SK-N-MC (cell line): ENCODE data around the gene BRD9.
"Not testable (repeated sequence)": the region's sequence is repeated elsewhere in the genome, so short reads cannot be mapped to it uniquely, and the experiment has no call there.

Experiments
- DNase-seq: peaks from one replicate; pipeline ENCODE4 v3.0.0-alpha.2; 2011; ENCODE audit warnings: low read depth, low spot score
- H3K27ac ChIP-seq: fragments of 200-600 bp; sonication (generic); 2 replicates; pipeline ENCODE4 v1.5.1; 2016; ENCODE audit warnings: mixed run types
- H3K36me3 ChIP-seq: fragments of 200-600 bp; sonication (generic); 2 replicates; pipeline ENCODE4 v1.6.1; 2017; ENCODE audit warnings: antibody characterized with exemption, low read length, mixed read lengths; ENCODE audit not compliant: insufficient read depth
- H3K4me3 ChIP-seq: fragments of 200-600 bp; sonication (generic); 2 replicates; pipeline ENCODE4 v1.5.1; 2016
- H3K9ac ChIP-seq: fragments of 200-600 bp; sonication (generic); 2 replicates; pipeline ENCODE4 v1.8.0; 2017; ENCODE audit warnings: mixed run types, mixed read lengths; ENCODE audit not compliant: insufficient read length
- H3K9me3 ChIP-seq: fragments of 200-600 bp; sonication (generic); 2 replicates; pipeline ENCODE4 v1.6.1; 2017; ENCODE audit warnings: low read depth, mild to moderate bottlenecking, antibody characterized with exemption, low read length, moderate library complexity, mixed read lengths
- EZH2 ChIP-seq: fragments of 200-600 bp; sonication (generic); IDR thresholded peaks from one replicate; pipeline ENCODE4 v1.6.1; 2017; ENCODE audit warnings: antibody characterized with exemption
- FOXP2 ChIP-seq: optimal IDR thresholded peaks from 2 replicates; pipeline ENCODE3; 2011; ENCODE audit warnings: mild to moderate bottlenecking, moderate library complexity; ENCODE audit not compliant: insufficient read depth; ENCODE audit errors: extremely low read length, control extremely low read depth
- POLR2AphosphoS5 ChIP-seq: IDR thresholded peaks from 2 replicates; pipeline ENCODE4 v1.6.1; 2012; ENCODE audit warnings: mild to moderate bottlenecking, low read depth, low read length, borderline replicate concordance

Gene BRD9

DNA sequence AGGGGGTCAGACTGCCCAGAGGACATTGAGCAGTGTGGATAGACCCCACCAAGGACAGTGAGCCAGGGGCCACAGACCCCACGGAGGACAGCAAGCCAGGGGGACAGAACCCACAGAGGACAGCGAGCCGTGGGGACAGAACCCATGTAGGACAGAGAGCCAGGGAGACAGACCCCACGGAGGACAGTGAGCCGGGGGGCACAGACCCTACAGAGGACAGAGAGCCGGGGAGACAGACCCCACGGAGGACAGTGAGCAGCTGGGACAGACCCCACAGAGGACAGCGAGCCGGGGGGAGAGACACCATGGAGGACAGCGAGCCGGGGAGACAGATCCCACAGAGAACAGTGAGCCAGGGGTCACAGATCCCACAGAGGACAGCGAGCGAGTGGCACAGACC lies 38.4 kb downstream of the BRD9 start:
- Histone ChIP-seq H3K9me3 (no peaks in the 10 kb centered on the region), H3K27ac (no peak overlapping the region), H3K36me3 (no peaks in the 10 kb centered on the region), H3K9ac (no peak overlapping the region), H3K4me3 (no peak overlapping the region)
- DNase-seq: no peak
- TF ChIP-seq EZH2: no peak
- TF ChIP-seq FOXP2: no peak
- no peak for TF ChIP-seq POLR2AphosphoS5

- not testable (repeated sequence) for DNase-seq, H3K9me3 ChIP-seq, H3K27ac ChIP-seq, H3K36me3 ChIP-seq, H3K9ac ChIP-seq, H3K4me3 ChIP-seq
Measured at GRCh38 chr5:853416-854090, 39.0 kb downstream of the BRD9 start.

- Histone ChIP-seq H3K9me3 (no peaks in the 10 kb centered on the region), H3K4me3 (no peak overlapping the region), H3K36me3 (no peaks in the 10 kb centered on the region), H3K9ac (no peak overlapping the region), H3K27ac (no peak overlapping the region)
- TF ChIP-seq EZH2 (no peak), POLR2AphosphoS5 (no peak), FOXP2 (no peak)
- no peak for DNase-seq
Measured at GRCh38 chr5:852431-853401, 39.9 kb downstream of the BRD9 start.

DNA sequence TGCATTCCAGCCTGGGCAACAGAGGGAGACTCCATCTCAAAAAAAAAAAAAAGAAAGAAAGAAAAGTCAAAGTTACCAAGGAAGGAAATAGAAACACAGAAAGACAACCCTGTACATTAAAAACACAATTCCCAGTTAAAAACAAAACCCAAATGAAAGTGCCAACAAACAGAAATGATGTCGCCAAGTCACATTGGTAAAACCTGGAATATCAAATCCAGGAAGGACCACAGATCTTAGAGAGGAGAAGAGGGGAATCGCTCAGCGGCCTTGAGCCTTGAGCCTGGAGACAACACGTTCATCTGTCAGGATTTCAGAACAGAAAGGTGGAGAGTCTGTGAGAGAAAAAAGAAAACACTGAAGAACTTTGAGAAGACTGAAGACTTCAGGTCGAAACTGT lies 40.6 kb downstream of the BRD9 start:
- H3K4me3 ChIP-seq: no peak overlapping the region
- no peak for DNase-seq
- no peak for TF ChIP-seq POLR2AphosphoS5
- TF ChIP-seq FOXP2: no peak
- no peak for TF ChIP-seq EZH2
- no peaks in the 10 kb centered on the region for H3K36me3 ChIP-seq
- H3K27ac ChIP-seq: no peak overlapping the region
- H3K9ac ChIP-seq: no peak overlapping the region
- no peaks in the 10 kb centered on the region for H3K9me3 ChIP-seq

DNA sequence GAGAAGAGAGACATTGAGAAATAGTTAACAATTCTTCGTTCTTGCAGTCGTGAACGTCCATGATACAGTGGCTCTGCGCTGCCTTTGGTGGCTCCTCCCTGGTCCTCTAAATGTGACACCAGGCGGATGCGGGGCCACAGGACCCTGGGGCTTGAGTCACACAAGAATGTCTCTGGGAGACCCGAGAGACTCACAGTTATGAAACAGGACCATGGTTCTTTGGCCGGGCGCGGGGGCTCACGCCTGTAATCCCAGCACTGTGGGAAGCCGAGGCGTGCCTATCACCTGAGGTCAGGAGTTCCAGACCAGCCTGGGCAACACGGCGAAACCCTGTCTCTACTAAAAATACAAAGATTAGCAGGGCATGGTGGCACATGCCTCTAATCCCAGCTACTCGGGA lies 41.0 kb downstream of the BRD9 start:
- Histone ChIP-seq H3K27ac (no peak overlapping the region), H3K36me3 (no peaks in the 10 kb centered on the region), H3K9ac (no peak overlapping the region), H3K4me3 (no peak overlapping the region), H3K9me3 (no peaks in the 10 kb centered on the region)
- DNase-seq: no peak
- TF ChIP-seq EZH2 (no peak), FOXP2 (no peak), POLR2AphosphoS5 (no peak)

GRCh38 chr5:851076-851475 lies 41.5 kb downstream of the BRD9 start:
- Histone ChIP-seq H3K9ac (no peak overlapping the region), H3K36me3 (no peaks in the 10 kb centered on the region)
- DNase-seq: no peak

GRCh38 chr5:850511-851006 lies 42.0 kb downstream of the BRD9 start, which contains the start of gene ZDHHC11:
Gene ZDHHC11 (minus strand): TSS chr5:850986. CDS start chr5:850602, 384 bp downstream.
- H3K36me3 ChIP-seq: no peaks in the 10 kb centered on the region
- no peak for DNase-seq
- no peak within 1 kb of the TSS for H3K27ac ChIP-seq
- H3K9me3 ChIP-seq: no peaks in the 10 kb centered on the region
- TF ChIP-seq EZH2 (no peak), POLR2AphosphoS5 (no peak), FOXP2 (no peak)
- H3K4me3 ChIP-seq: no peak within 1 kb of the TSS
- H3K9ac ChIP-seq: no peak within 1 kb of the TSS

More at GRCh38 chr5:851076-851475, 41.5 kb downstream of the BRD9 start:
- H3K4me3 ChIP-seq: no peak overlapping the region
- no peaks in the 10 kb centered on the region for H3K9me3 ChIP-seq
- no peak overlapping the region for H3K27ac ChIP-seq
- TF ChIP-seq POLR2AphosphoS5 (no peak), EZH2 (no peak), FOXP2 (no peak)

DNA sequence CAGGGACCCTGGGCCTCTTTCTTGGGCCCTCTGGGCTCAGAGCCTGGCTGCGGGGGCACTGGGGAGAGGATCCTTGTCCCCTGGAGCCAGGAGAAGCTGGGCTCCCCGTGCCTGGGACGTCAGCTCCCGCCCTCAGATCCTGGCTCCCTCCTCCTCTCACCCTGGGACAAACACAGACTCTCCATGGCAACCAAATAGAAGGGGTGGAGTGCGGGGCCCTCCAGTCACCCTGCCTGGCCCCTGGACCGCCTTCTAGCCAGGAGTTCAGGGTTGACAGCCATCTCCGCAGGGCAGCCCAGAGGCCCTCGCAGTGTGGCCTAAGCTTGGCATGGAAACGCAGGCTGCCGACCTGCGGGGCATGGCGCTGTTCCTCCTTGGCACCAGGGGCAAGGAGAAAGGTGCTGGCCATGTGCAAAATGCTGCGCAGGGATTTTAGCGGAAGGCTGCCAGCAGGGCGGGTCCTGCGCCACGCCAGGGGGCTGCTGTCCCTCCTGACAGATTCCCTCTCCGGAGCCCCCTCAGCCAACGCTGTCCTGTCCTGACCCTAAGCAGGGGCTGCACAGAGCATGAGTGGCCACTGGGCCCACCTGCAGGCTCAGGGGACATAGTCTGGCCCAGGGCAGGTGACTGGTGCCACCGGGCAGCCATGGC lies 42.8 kb downstream of the BRD9 start:
- no peak overlapping the region for H3K27ac ChIP-seq
- H3K9ac ChIP-seq: no peak overlapping the region
- no peak overlapping the region for H3K4me3 ChIP-seq
- no peak for DNase-seq
- no peaks in the 10 kb centered on the region for H3K36me3 ChIP-seq
- no peaks in the 10 kb centered on the region for H3K9me3 ChIP-seq
- TF ChIP-seq FOXP2 (no peak), POLR2AphosphoS5 (no peak), EZH2 (no peak)
